ENCODE measurements around the gene ACOX3. TPM values are rescaled to one million over a fixed set of nuclear protein-coding genes. Genes with fewer than 3 reads are reported as not detected.
A peak's percentile ranks its signal among the peaks of the same experiment; 100 is the strongest.

The ACOX3 gene
- total RNA-seq, 1 donor from 2014 or later, result 74.5 TPM

- Histone ChIP-seq H3K27ac (no peak overlapping the region), H3K9me3 (no peaks in the 10 kb centered on the region), H3K36me3 (no peaks in the 10 kb centered on the region), H3K4me1 (peaks cover 5 to 16% of the 10 kb centered on the region in 2 donors), H3K27me3 (no peaks in the 10 kb centered on the region), H3K4me3 (no peak overlapping the region)
- no peak for DNase-seq (ENCODE audit: low spot score in 2 of 2)
- intact Hi-C loops (cut with DNase I), result no loop called here
- no peak for TF ChIP-seq CTCF (IDR thresholded peaks at IDR 0.05)
Observed at GRCh38 chr4:8347660-8348059, 92.9 kb downstream of the ACOX3 start.

DNA sequence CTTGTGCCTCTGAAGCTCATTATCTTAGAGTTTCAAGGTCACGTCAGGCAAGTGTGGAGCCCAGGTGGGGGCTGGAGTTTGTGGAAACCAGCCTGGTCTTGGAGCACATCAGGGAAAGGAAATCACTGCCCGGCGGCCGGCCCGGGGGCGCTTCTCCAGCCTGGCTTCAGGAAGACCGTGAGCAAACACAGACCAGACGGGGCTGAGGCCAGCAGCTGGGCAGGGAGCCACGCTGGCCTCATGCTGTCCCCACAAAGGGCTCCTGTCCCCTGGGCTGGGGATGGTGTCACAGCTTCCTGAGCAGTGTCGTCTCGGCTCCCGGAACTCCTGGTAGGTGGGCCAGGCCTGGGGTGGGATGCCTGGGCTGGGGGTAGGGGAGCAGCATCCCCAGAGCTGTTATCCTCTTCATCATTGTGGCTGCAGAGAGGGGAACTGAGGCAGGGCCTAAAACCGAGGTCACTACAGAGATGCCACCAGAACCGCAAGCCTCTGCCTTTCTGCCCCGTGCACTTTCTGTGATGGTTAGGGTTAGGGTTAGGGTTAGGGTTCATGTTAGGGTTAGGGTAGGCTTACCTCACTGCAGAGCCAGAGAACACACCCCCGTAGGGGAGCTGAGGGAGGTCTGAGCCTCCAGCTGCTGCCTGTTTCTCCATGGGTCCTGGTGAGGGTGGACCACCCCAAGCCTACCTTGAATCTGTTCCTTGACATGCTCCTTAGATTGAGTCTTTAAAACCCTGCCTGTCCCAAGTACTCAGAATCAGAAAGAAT lies 93.5 kb downstream of the ACOX3 start:
- H3K36me3 ChIP-seq, result no peaks in the 10 kb centered on the region
- no peak overlapping the region for H3K4me3 ChIP-seq
- H3K9me3 ChIP-seq, result no peaks in the 10 kb centered on the region
- no peaks in the 10 kb centered on the region for H3K27me3 ChIP-seq
- peaks cover 5 to 12% of the 10 kb centered on the region in 2 donors for H3K4me1 ChIP-seq
- DNase-seq (ENCODE audit: low spot score in 2 of 2), result peak in 1 of 2 donors; percentile 61
- TF ChIP-seq CTCF (IDR thresholded peaks at IDR 0.05), result no peak
- no peak overlapping the region for H3K27ac ChIP-seq
- intact Hi-C loops (cut with DNase I), result no loop called here

DNA sequence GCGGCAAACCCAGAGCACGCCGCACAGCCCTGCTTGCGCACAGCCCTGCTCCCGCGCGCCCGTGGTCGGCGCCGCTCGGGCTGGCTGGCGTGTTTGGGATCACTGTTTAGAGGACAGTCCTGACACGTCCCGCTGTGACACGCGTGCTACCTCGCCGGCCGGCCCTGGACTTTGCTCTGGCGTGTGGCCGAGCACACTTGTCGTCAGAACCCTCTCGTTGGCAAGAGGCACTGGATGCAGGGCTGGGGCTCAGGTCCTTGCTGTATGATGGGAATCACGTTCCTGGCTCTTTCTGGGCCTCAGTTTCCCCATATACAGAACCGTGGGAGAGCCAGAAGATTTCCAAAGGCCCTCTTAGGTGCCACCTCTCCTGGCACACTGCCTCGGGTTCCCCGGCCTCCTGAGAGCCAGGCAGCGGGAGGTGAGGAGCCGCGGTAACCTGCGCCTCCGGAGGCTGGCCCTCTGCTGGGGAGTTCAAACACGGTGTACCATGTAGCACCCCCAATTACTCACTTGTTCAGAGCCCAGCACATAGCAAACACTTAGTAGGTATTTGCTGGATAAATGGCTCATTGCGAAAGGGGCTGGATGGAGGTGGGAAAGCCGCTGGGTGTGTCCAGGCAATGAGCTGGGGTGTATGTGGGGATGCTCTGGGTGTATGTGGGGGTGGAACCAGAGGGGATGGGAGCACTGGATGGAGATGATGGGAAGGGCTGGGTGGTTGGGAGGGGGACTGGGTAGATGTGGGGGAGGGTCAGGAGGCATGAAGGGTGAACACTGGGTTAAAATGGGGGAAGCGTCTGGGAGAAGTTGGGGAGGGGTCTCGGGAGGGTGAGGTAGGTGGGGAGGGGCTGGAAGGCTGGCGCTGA lies 94.3 kb downstream of the ACOX3 start:
- no peaks in the 10 kb centered on the region for H3K9me3 ChIP-seq
- intact Hi-C loops (cut with DNase I), result no loop called here
- H3K27ac ChIP-seq, result no peak overlapping the region
- H3K4me3 ChIP-seq, result no peak overlapping the region
- H3K36me3 ChIP-seq, result no peaks in the 10 kb centered on the region
- H3K27me3 ChIP-seq, result no peaks in the 10 kb centered on the region
- TF ChIP-seq CTCF (IDR thresholded peaks at IDR 0.05), result no peak
- peak in 1 of 2 donors; percentile 46 for DNase-seq (ENCODE audit: low spot score in 2 of 2)
- H3K4me1 ChIP-seq, result peaks cover 5 to 7% of the 10 kb centered on the region in 2 donors

DNA sequence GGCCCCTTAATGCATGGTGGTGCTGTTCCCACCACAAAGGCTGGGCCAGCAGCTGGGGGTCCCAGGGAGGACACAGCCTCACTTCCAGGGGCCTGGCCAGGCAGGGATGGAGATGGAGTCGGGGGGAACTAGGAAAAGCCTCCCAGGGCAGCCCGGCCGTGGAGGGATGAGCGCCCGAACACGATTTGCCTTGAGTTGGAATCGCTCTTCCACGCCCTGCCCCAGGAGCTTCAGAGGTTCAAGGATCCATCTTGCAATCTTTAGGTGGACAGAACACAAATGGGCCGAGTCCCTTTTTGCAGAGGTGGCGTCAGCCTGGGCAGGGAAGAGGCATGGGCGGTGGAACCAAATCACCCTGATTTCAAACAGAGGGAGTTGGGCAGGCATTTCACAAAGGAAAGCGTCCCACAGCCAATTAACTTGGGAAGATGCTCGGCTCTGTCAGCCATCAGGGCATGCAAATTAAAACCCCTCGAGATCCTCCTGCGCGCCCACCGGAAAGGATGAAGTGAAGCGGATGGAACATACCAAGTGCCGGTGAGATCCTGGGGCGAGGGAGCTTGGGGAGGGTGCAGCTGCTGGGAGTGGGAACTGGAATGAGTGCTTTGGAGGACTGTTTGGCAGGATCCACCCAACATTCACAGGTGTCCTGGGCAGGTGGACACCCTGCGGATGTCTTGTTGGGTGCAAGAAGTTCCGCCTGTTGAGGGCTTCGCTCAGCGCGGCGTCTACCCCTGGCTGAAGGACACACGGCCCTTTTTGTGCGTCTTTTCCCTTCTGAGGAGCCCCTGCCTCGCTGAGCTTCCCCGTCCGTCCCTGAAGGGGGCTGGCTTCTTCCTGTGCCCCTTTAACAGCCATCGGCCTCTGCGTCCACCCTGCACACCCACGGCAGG lies 95.2 kb downstream of the ACOX3 start:
- intact Hi-C loops (cut with DNase I), result no loop called here
- Histone ChIP-seq H3K9me3 (no peaks in the 10 kb centered on the region), H3K36me3 (no peaks in the 10 kb centered on the region), H3K27ac (no peak overlapping the region), H3K4me3 (no peak overlapping the region), H3K27me3 (no peaks in the 10 kb centered on the region), H3K4me1 (peaks cover 11% of the 10 kb centered on the region in 2 donors)
- peak in 1 of 2 donors; percentile 51 for DNase-seq (ENCODE audit: low spot score in 2 of 2)
- no peak for TF ChIP-seq CTCF (IDR thresholded peaks at IDR 0.05)

- no peaks in the 10 kb centered on the region for H3K9me3 ChIP-seq
- DNase-seq (ENCODE audit: low spot score in 2 of 2), result peak in 1 of 2 donors; percentile 62
- H3K27me3 ChIP-seq, result no peaks in the 10 kb centered on the region
- intact Hi-C loops (cut with DNase I), result no loop called here
- no peaks in the 10 kb centered on the region for H3K36me3 ChIP-seq
- no peak overlapping the region for H3K27ac ChIP-seq
- no peak for TF ChIP-seq CTCF (IDR thresholded peaks at IDR 0.05)
- H3K4me1 ChIP-seq, result peaks cover 11% of the 10 kb centered on the region in 2 donors
- no peak overlapping the region for H3K4me3 ChIP-seq
Observed at GRCh38 chr4:8344377-8344776, 96.1 kb downstream of the ACOX3 start.

Data from ascending aorta (tissue), 2 donors.